GM18870 (cell line): Measurements from ENCODE around the gene ENTREP1.

Source experiments
- ATAC-seq: cut with Tn5 transposase; IDR thresholded peaks from one replicate; pipeline ENCODE4 v1.9.1; 2021; ENCODE audit warnings: moderate library complexity; ENCODE audit not compliant: unreplicated experiment

Gene ENTREP1

DNA sequence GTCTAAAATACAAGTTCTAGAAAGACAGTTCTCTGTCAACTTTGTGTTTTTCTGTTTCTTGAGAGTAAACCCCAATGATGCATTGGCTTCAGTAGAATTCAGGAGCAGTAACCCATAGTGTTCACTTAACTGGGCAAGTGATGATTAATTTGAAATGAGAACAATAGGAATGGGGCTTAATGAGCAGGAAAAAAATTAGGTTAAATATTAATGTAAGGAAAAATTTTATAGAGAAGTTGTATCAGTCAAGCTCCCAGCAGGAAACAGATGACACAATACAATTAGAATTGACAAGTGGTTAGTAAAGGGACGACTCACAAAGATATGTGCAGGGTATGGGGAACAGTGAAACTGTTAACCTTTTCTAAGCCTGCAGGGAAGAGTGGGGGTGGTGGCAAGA, 38.2 kb downstream of the ENTREP1 start:
- ATAC-seq, result no peak

- ATAC-seq, result no peak
Measured at GRCh38 chr9:69364510-69365150, 39.6 kb downstream of the ENTREP1 start.

- no peak for ATAC-seq
Measured at GRCh38 chr9:69370430-69370829, 45.4 kb downstream of the ENTREP1 start.

- ATAC-seq, result no peak
Measured at GRCh38 chr9:69371001-69371400, 46.0 kb downstream of the ENTREP1 start.

DNA sequence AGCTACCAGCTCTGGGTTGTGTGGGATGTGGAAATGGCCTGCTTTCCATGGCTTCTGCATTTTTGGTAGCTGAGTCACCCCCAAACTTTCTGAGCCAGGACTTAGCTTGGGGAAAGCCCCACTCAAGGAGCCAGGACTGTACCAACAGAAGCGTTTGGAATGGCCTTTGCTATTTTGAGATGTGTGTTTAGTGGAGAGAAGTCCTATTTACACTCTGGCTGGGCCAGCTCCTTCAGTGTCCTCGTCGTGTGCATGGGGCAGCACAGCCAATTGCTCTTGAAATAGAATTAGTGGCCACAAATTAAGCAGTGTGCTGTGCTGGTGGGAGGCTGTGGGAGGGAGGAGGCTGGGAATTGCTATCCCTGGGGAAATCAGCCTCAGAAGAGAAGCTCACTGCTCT, 51.6 kb downstream of the ENTREP1 start:
- no peak for ATAC-seq

DNA sequence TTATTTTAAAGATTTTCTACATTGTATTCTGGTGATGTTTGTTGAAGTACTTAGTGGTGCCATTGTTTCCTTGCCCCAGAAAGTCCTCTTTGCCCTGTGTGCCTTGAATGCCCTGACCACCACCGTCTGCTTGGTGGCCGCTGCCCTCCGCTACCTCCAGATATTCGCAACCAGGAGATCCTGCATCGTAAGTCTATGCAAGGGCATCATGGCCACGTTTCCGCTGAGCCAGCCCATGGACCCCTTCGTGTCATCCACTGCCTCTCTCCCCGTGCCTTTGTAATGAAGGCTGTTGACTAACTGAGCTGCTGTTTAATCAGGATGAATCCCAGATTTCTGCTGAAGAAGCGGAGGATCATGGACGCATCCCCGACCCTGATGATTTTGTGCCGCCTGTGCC, 52.3 kb downstream of the ENTREP1 start:
- no peak for ATAC-seq

GRCh38 chr9:69377981-69378380, 53.0 kb downstream of the ENTREP1 start:
- ATAC-seq, result no peak

GRCh38 chr9:69379270-69379982, 54.4 kb downstream of the ENTREP1 start:
- no peak for ATAC-seq

GRCh38 chr9:69380301-69380700, 55.3 kb downstream of the ENTREP1 start:
- no peak for ATAC-seq

DNA sequence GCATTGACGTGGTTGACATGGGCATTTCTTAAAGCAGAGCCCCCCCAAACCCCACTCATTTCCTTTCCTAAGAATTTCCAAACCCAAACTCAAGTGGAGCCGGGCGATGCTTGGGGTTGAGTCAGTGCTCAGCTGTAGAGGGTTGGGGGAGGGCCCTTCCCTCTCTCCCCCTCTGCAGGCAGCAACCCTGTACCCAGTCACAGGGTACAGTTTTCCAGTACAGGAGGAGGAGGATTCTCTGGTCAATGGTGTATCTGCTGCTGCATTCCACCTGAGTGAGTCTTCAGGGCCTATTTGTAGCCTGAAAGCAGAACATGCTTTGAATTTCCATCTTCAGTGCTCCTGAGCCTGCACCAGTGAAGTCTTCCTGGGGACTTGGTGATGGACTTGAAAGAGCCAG, 55.8 kb downstream of the ENTREP1 start:
- ATAC-seq, result no peak

DNA sequence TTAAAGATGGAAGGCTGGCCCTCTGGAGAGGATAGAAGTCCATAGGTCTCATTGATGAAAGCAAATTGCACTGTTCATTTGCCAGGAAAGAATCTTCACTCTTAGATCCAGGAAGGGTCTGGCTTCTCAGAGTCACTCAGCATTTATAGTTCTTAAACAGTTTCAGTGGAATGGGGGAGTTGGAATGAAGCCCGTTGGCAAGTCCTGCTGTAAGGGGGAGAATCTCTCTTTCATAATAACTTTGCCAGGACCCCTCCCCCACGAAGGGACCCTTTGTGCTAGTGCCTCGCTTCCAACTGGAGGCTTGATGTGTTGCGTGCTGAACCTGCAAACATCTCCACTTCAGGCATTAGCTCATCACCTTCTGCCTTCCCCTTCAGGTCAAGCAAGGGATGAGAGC, 57.1 kb downstream of the ENTREP1 start:
- ATAC-seq, result no peak

DNA sequence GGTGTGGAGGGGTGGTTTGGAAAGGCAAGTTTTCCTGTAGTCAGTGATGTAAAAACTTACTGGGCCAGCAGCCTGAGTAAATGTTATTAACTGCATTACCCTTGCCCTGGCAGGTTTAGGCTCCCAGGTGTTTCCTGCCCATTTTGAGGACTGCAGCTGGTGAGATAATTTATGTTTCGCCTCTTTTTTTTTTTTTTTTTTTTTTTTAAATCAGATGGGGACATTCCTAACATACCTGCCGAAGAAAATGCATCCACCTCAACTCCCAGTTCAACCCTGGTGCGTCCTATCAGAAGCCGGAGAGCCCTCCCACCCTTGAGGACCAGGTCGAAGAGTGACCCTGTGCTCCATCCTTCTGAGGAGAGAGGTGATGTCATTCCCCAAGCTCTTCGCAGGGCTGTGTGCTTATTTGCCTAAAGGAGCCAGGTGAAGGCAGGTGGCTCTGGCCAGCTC, 60.6 kb downstream of the ENTREP1 start:
- no peak for ATAC-seq

GRCh38 chr9:69386651-69387050, 61.6 kb downstream of the ENTREP1 start:
- ATAC-seq, result no peak

GRCh38 chr9:69388596-69388995, 63.6 kb downstream of the ENTREP1 start:
- no peak for ATAC-seq

DNA sequence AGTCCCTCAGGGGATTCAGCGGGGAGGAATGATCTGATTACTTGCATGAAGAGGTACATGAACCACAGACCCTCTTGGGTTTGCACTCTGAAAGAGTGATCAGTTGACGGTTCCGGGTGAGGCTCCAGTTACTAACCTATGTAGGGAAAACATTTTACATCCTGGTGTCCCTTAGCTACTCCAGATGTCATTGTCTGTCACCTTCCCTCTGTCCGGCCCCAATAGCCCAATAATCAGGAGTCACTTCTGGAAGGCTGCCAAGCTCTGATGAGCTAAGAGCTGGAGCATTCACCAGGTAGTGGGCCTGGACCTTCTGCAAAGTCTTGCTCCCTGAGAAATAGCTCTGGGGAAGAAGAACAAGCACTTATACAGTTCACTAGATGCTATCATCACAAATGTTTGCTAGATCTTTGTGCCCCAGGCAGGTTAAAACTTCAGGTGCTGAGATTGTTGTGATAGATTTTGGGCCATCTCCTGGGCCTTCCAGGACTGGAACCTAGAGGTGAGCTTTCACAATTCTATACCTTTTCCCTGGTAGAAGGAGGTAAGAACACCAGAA, 64.5 kb downstream of the ENTREP1 start:
- ATAC-seq, result no peak

DNA sequence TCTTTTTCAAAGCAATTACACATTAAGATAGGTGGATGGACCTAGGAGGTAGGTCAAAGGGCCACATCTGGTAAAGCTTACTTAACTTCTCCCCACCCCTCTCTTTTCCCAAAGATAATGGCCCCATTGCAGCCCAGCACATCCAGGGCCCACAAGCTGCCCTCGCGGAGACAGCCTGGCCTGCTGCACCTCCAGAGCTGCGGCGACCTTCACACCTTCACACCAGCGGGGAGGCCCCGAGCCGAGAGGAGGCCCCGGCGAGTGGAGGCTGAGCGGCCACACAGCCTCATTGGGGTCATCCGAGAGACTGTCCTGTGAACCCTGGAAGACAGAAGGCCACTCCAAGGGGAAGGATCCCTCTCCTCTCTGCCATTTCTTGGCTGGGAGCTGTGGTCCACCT, 66.5 kb downstream of the ENTREP1 start:
- no peak for ATAC-seq

GRCh38 chr9:69391946-69392345, 66.9 kb downstream of the ENTREP1 start:
- no peak for ATAC-seq

DNA sequence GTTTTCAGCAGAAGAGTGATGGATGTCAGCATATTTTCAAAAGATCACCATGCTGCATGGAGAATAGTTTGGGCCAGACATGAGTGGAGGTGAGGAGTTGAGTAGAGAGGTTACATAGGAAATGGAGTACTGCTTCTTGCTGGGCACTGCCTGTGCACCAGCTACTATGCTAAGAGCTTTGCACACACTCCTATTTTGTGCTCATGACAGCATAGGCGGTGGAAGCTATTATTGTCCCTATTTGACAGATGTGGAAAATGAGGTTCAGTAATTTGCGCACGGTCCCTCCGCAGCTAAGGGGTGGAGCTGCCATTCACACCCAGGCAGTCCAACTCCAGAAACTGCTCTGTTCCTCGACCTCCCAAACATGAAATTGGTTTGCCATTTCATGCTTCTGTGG, 67.8 kb downstream of the ENTREP1 start:
- no peak for ATAC-seq

GRCh38 chr9:69393425-69393824, 68.4 kb downstream of the ENTREP1 start:
- no peak for ATAC-seq

DNA sequence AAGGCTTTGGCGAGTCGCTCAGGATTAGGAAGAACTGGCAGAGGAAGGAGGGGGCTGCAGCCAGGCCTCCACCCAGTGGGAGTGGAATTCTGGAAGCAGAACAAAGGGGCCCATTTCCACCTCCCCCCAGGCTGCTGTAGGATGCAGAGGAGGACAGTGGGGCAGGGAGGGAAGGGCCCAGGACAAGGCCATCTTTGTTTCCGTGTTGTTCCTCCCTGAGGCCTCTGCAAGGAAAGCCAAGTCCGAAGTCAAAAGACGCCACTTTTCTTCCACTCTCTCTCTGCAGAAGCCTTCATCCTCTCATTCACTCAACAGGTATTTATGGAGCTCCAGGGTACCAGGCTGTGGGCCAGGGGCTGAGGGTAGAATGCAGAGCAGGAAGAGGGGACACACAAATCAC, 70.7 kb downstream of the ENTREP1 start:
- ATAC-seq, result no peak

- no peak for ATAC-seq
Measured at GRCh38 chr9:69396759-69397158, 71.7 kb downstream of the ENTREP1 start.
